Glutamatergic neuron (in vitro differentiated cells): Measurements from ENCODE around the gene NLRP6. TPM values are rescaled to one million over a fixed set of nuclear protein-coding genes. Genes with fewer than 3 reads are reported as not detected.

Experiments used
- DNase-seq: peaks from one replicate; pipeline ENCODE4 v3.0.0; 2022
- H3K27ac Mint-ChIP-seq: one replicate; pipeline ENCODE4 v1.8.0; 2020; ENCODE audit warnings: mild to moderate bottlenecking, mixed read lengths, inconsistent platforms; ENCODE audit not compliant: unreplicated experiment
- H3K27me3 Mint-ChIP-seq: one replicate; pipeline ENCODE4 v1.8.0; 2020; ENCODE audit warnings: mild to moderate bottlenecking, moderate library complexity, mixed read lengths, inconsistent platforms; ENCODE audit not compliant: unreplicated experiment
- H3K36me3 Mint-ChIP-seq: one replicate; pipeline ENCODE4 v1.8.0; 2020; ENCODE audit warnings: mild to moderate bottlenecking, mixed read lengths, inconsistent platforms; ENCODE audit not compliant: unreplicated experiment
- H3K4me1 Mint-ChIP-seq: one replicate; pipeline ENCODE4 v1.8.0; 2020; ENCODE audit warnings: mild to moderate bottlenecking, low read depth, mixed read lengths, inconsistent platforms; ENCODE audit not compliant: unreplicated experiment
- H3K4me3 Mint-ChIP-seq: one replicate; pipeline ENCODE4 v1.8.0; 2020; ENCODE audit warnings: mild to moderate bottlenecking, mixed read lengths, inconsistent platforms; ENCODE audit not compliant: unreplicated experiment
- H3K9me3 Mint-ChIP-seq: one replicate; pipeline ENCODE4 v1.8.0; 2020; ENCODE audit warnings: mild to moderate bottlenecking, moderate library complexity, mixed read lengths, inconsistent platforms; ENCODE audit not compliant: unreplicated experiment
- CTCF ChIP-seq: fragments of 200-600 bp; sonication (generic); IDR thresholded peaks from one replicate; pipeline ENCODE4 v1.5.0; 2021; ENCODE audit not compliant: partially characterized antibody, unreplicated experiment
- total RNA-seq: library from RNA; stranded (reverse); fragmentation: NEBNext Ultra II Directional; extraction: Animal tissue kit (Norgen Biotek cat#: 25700); gene quantifications from one replicate; pipeline ENCODE4 v1.2.1, GENCODE V29; 2021; ENCODE audit not compliant: unreplicated experiment

Gene NLRP6
- total RNA-seq, 1 donor from 2014 or later = not detected

- Mint-ChIP-seq H3K36me3 (no peaks in the 10 kb centered on the region), H3K27ac (no peak overlapping the region), H3K27me3 (peaks cover 2% of the 10 kb centered on the region), H3K4me3 (peak overlapping the region; percentile 73), H3K4me1 (peaks cover 5% of the 10 kb centered on the region), H3K9me3 (peaks cover 3% of the 10 kb centered on the region)
- DNase-seq = no peak
- TF ChIP-seq CTCF = no peak
Observed at GRCh38 chr11:334264-334994, 56.2 kb downstream of the NLRP6 start.

Other genes with a start within 250 kb of the NLRP6 start
- gene SCGB1C1, start 85.3 kb upstream of the NLRP6 start, total RNA-seq = not detected
- 45.5 TPM for gene BET1L, start 71.0 kb upstream of the NLRP6 start, total RNA-seq
- 95.5 TPM for gene RIC8A, start 70.7 kb upstream of the NLRP6 start, total RNA-seq
- gene SIRT3, start 42.1 kb upstream of the NLRP6 start, total RNA-seq = 23.6 TPM
- gene PSMD13, start 41.4 kb upstream of the NLRP6 start, total RNA-seq = 136 TPM
- 14.4 TPM for gene PGGHG, start 10.7 kb downstream of the NLRP6 start, total RNA-seq
- not detected for gene IFITM5, start 21.1 kb downstream of the NLRP6 start, total RNA-seq
- gene IFITM2, start 29.4 kb downstream of the NLRP6 start, total RNA-seq = 2.5 TPM
- gene IFITM1, start 35.6 kb downstream of the NLRP6 start, total RNA-seq = 2.6 TPM
- gene IFITM3, start 42.5 kb downstream of the NLRP6 start, total RNA-seq = 0.93 TPM
- 418 TPM for gene B4GALNT4, start 91.1 kb downstream of the NLRP6 start, total RNA-seq
- not detected for gene PKP3, start 115.8 kb downstream of the NLRP6 start, total RNA-seq
- 26.5 TPM for gene SIGIRR, start 136.6 kb downstream of the NLRP6 start, total RNA-seq
- gene ANO9, start 163.6 kb downstream of the NLRP6 start, total RNA-seq = 1.8 TPM
- gene PTDSS2, start 171.9 kb downstream of the NLRP6 start, total RNA-seq = 123 TPM
- 85.9 TPM for gene RNH1, start 228.8 kb downstream of the NLRP6 start, total RNA-seq